HTERT RPE-1 (cell line): ENCODE data around the gene NFATC2.

Source experiments
- in situ Hi-C: fragments of 300-500 bp; cut with MboI; formaldehyde crosslinking; loops from 4 replicates; pipeline ENCODE4 v1.14.3; 2020; ENCODE audit warnings: low sequenced_read_pairs

Gene NFATC2

DNA sequence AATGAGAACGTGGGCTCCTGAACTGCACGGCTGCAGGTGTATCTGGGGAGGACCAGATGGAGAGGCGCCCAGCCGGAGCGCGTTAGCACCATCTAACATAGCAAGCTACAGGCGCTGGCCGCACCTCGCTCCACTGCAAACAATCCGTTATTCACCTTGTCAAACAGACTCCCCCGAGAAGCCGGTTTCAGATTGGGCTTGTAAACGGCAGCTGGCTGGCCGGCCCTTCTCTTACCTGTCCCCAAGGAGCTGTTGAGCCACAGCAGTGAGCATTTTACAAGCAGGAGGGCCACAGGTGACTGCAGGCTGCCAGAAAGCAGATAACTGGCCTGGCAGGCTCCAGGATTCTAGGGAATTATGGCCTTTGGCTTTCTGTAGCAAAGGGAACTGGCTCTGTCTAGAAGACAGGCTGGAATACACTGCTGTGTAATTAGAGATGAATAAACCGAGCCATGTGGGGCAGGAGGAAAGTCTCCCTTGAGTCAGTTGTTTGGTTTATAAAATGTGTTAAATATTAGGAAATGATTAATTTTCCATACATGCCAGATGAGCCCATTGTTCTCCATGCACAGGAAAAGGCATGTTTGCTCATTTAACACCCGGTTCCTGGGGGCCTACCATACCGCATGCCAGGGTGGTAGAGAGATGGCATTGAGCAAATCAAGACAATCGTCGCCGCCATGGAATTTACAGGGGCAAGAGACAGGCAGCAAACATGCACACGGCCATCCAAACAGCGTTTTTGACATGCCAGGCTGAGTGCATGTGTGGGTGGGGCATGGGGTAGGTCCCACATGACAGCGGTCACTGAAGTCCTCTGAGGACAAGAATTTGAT lies 159.3 kb downstream of the NFATC2 start:
- in situ Hi-C loops: loop anchor here (25.0 kb wide), 1 partner anchor 204 kb away; no protein-coding TSS in a partner anchor

- in situ Hi-C loops: loop anchor here (25.0 kb wide), 1 partner anchor 205 kb away; no protein-coding TSS in a partner anchor
These were observed 160.2 kb downstream of the NFATC2 start for GRCh38 chr20:51382111-51382985.

GRCh38 chr20:51381557-51381956 lies 161.0 kb downstream of the NFATC2 start:
- in situ Hi-C loops: loop anchor here (25.0 kb wide), 1 partner anchor 206 kb away; no protein-coding TSS in a partner anchor

DNA sequence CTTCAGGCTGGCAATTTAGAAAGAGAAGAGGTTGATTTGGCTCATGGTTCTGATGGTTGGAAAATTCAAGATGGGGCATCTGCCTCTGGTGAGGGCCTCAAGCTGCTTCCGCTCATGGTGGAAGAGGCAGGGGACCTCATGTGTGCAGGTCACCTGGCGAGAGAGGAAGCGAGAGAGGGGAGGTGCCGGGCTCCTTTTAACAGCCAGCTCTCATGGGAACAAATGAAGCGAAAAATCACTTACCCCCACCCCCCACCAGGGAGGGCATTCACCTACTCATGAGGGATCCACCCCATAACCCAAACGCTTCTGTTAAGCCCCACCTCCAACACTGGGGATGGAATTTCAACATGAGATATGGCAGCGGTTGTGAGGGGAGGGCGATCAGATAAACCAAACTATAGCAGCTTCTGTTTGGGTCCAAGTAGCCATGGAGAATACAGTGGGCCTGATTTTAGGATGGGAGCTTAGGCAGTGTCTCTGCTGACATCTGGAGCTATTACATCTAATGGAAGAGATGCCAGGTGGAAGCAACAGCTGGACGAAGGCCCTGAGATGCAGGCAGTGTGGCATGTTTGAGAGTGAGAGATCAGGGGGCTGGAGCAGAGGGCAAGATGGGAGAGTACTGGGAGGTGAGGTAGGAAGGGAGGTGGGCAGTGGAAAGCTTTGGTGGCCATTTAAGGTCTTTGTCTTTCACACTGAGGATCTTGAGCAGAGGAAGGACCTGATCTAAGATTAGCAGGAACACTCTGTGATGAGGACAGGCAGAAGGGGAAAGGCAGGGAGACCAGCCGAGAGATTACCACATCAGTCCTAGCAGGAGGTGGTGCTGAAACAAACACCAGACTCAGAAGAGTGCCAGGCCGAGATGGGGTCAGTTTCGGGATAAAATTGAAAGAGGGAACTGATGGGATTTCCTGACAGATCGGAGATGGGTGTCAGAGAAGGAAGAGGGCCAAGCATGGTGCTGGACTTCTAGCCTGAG lies 161.8 kb downstream of the NFATC2 start:
- in situ Hi-C loops: loop anchor here (25.0 kb wide), 1 partner anchor 207 kb away; no protein-coding TSS in a partner anchor

DNA sequence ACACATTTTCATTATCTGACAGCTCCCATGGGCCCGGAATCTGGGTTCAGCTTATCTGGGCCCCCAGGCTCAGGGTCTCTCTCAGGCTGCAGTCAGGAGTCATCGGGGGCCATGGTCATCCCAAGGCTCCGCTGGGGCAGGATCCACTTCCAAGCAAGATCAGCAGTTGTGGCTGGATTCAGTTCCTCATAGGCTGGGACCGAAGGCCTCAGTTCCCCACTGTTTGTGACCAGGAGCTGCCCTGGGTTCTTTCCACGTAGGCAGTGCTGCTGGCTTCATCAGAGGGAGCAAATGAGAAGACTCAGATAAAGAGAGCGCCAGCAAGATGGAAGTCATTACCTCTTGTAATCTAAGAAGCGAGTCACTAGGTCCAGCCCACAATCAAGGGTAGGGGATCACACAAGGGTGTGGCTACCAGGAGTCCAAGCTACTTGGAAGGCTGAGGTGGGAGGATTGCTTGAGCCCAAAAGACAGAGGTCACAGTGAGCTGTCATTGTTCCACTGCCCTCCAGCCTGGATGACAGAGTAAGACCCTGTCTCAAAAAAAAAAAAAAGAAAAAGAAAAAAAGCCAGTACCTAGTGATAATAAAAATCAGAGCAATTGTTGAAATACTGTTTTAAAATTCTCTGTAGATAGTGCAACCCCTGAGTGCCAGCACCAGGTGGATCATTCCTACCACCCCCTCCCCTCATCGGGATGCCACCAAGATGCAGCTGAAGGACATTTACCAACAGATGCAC lies 162.7 kb downstream of the NFATC2 start:
- in situ Hi-C loops: loop anchor here (25.0 kb wide), 1 partner anchor 208 kb away; no protein-coding TSS in a partner anchor

GRCh38 chr20:51378171-51378928 lies 164.2 kb downstream of the NFATC2 start:
- in situ Hi-C loops: loop anchor here (25.0 kb wide), 1 partner anchor 209 kb away; no protein-coding TSS in a partner anchor

DNA sequence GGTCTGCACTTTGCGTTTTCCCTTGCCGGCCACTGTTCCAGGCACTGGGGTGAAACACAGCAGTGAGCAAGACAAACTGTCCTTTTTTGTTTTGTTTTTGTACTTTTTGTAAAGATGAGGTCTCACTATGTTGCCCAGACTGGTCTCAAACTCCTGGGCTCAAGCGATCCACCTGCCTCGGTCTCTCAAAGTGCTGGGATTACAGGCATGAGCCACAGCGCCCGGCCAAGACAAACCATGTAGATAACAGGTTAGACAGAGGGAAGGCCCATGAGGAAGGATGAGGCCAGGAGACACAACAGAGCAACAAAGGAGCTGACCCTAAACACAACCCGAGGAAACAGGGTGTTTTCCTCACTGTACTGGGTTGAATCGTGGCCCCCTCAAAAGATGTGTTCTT lies 165.4 kb downstream of the NFATC2 start:
- in situ Hi-C loops: loop anchor here (25.0 kb wide), 1 partner anchor 210 kb away; no protein-coding TSS in a partner anchor

DNA sequence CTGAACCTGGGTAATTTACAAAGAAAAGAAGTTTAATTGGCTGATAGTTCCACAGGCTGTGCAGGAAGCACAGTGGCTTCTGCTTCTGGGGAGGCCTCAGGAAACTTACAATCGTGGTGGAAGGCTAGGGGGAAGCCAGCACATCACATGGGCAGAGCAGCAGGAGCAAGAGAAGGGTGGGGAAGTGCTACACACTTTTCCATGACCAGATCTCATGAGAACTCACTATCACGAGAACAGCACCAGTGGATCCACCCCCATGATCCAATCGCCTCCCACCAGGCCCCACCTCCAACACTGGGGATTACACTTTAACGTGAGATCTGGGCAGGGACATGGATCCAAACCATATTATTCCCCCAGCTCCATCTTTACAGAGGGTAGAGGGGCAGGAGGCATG lies 166.4 kb downstream of the NFATC2 start:
- in situ Hi-C loops: loop anchor here (25.0 kb wide), 1 partner anchor 211 kb away; no protein-coding TSS in a partner anchor

DNA sequence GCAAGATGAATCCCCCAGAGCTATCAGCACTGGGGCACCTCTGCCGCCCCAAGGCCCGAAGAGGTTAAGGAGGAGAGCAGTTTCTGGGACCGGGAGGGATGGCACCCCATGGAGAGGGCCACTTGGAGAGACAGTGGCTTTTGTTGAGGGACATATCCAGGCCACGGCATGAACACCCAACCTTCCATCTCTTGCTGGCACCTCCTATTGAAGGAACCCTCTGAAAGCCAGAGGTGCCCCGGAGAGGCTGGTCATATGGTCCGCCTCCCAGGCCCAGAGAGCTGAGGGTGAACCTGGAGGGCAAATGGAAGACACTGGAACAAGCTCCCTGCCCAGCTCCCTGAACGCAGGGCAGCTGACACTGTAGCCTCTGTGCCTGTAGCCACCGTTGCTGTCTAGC lies 167.0 kb downstream of the NFATC2 start:
- in situ Hi-C loops: loop anchor here (25.0 kb wide), 1 partner anchor 212 kb away; no protein-coding TSS in a partner anchor

DNA sequence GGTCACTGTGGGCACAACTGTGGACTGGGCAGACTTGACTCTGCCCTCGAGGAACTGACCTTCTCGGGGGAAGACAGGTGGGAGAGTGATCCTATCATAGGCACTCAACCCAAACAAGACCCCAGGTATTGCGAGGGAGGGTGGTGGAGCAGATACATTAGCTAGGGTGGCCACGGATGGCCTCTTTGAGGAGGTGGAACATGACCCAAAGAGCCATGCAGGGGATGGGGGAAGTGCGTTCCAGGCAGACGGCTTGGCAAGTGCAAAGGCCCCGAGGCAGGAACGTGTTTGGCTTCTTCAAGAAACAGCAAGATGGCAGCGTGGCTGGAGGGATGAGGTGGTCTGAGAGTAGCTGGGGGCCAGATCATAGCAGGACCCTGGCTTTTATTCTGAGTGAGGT lies 167.6 kb downstream of the NFATC2 start:
- in situ Hi-C loops: loop anchor here (25.0 kb wide), 1 partner anchor 212 kb away; no protein-coding TSS in a partner anchor

- in situ Hi-C loops: no loop called here
These were observed 168.1 kb downstream of the NFATC2 start for GRCh38 chr20:51374456-51374830.

DNA sequence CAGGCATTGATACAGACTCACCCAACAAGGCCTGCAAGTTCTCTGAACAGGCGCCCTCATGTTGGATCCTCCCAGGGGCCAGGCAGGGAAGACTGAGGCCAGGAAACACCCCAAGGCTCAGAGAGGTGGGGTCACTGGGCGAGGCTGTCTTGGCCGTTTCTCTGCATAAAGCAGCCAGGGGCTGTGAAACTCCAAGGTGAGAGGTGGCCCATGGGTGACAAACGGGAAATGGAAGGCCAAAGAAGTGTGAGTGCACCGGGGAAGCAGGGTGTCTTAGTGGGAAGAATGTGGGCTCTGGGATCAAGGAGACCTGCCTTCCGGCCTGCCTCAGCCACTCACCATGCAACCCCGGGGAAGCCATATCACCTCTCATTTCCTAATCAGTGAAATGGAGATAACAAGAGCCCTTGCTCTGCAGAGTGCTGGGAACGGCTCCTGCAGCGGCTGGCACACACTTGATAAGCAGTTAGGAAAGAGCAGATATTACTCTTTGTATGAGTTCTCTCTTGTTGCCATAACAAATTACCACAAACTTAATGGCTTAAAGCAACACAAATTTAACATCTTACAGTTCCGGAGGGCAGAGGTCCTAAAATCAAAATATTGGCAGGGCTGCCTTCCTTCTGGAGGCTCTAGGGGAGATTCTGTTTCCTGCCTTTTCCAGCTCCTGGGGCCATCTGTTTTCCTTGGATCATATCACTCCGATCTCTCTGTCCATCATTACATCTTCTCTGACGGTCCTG lies 168.6 kb downstream of the NFATC2 start:
- in situ Hi-C loops: no loop called here

GRCh38 chr20:51372966-51373365 lies 169.6 kb downstream of the NFATC2 start:
- in situ Hi-C loops: no loop called here

GRCh38 chr20:51372176-51372803 lies 170.2 kb downstream of the NFATC2 start:
- in situ Hi-C loops: no loop called here

GRCh38 chr20:51371720-51372119 lies 170.8 kb downstream of the NFATC2 start:
- in situ Hi-C loops: no loop called here

- in situ Hi-C loops: no loop called here
These were observed 173.0 kb downstream of the NFATC2 start for GRCh38 chr20:51369503-51369902.

- in situ Hi-C loops: no loop called here
These were observed 173.9 kb downstream of the NFATC2 start for GRCh38 chr20:51368461-51369211.
